ENCODE data around the gene FXYD7.

FXYD7 gene

DNA sequence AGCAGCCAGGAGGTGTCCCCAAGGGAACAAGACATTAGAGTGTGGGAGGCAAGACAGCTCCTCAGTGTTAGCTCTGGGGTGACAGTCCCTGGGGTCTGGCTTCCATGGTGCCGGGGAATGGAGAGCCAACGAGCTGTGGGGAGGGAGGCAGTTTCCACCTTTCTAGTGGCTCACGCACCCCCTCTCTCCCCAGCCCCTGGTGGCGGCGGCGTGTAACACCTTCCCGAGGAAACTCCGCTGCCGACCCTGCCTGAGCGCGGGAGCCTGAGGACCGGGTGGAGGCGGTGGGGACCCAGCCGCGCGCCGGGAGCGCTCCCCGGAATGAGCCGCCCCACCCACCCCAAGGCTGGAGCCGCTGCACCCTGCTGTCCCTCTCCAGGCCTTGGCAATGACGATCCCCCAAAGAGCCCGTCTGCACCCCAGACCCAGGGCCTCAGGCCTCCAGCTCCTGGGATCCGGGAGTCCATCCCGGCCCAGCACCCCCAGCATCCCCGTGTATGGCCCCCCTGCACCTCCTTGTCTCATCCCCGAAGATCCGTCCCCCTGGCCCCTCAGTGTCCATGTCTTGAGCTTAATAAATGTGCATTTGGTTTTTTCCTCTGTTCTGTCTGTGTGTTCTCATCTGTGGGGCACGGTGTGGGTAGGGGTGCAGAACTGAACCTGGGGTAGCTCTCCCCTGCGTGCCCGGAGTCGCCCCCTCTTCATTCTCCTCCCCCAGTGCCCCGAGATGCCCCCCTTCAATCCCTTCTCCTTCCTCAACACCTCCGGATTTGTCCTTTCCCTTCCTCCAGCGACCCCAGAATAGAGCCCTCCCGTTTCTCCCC lies 10.9 kb downstream of the FXYD7 start:
- TF ChIP-seq SNAI2 (CRISPR knock-in tag; IDR thresholded peaks at IDR 0.05): no peak
- TF ChIP-seq, protein P1, sequence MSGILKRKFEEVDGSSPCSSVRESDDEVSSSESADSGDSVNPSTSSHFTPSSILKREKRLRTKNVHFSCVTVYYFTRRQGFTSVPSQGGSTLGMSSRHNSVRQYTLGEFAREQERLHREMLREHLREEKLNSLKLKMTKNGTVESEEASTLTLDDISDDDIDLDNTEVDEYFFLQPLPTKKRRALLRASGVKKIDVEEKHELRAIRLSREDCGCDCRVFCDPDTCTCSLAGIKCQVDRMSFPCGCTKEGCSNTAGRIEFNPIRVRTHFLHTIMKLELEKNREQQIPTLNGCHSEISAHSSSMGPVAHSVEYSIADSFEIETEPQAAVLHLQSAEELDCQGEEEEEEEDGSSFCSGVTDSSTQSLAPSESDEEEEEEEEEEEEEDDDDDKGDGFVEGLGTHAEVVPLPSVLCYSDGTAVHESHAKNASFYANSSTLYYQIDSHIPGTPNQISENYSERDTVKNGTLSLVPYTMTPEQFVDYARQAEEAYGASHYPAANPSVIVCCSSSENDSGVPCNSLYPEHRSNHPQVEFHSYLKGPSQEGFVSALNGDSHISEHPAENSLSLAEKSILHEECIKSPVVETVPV (CRISPR knock-in tag; IDR thresholded peaks at IDR 0.05): no peak
- TF ChIP-seq ESRRG (CRISPR knock-in tag; IDR thresholded peaks at IDR 0.05): no peak
- TF ChIP-seq, protein P2, sequence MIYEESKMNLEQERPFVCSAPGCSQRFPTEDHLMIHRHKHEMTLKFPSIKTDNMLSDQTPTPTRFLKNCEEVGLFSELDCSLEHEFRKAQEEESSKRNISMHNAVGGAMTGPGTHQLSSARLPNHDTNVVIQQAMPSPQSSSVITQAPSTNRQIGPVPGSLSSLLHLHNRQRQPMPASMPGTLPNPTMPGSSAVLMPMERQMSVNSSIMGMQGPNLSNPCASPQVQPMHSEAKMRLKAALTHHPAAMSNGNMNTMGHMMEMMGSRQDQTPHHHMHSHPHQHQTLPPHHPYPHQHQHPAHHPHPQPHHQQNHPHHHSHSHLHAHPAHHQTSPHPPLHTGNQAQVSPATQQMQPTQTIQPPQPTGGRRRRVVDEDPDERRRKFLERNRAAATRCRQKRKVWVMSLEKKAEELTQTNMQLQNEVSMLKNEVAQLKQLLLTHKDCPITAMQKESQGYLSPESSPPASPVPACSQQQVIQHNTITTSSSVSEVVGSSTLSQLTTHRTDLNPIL (CRISPR knock-in tag; IDR thresholded peaks at IDR 0.05; ENCODE audit: low read depth): no peak
- TF ChIP-seq RARB (CRISPR knock-in tag; IDR thresholded peaks at IDR 0.05): no peak
- TF ChIP-seq ZFP30 (CRISPR knock-in tag; IDR thresholded peaks at IDR 0.05): no peak
- TF ChIP-seq, protein P3, sequence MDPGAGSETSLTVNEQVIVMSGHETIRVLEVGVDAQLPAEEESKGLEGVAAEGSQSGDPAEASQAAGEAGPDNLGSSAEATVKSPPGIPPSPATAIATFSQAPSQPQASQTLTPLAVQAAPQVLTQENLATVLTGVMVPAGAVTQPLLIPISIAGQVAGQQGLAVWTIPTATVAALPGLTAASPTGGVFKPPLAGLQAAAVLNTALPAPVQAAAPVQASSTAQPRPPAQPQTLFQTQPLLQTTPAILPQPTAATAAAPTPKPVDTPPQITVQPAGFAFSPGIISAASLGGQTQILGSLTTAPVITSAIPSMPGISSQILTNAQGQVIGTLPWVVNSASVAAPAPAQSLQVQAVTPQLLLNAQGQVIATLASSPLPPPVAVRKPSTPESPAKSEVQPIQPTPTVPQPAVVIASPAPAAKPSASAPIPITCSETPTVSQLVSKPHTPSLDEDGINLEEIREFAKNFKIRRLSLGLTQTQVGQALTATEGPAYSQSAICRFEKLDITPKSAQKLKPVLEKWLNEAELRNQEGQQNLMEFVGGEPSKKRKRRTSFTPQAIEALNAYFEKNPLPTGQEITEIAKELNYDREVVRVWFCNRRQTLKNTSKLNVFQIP (CRISPR knock-in tag; IDR thresholded peaks at IDR 0.05; ENCODE audit: borderline replicate concordance, low read depth): no peak
- TF ChIP-seq ZNF8 (CRISPR knock-in tag; IDR thresholded peaks at IDR 0.05): no peak
- no peak for TF ChIP-seq TCF4 (CRISPR knock-in tag; IDR thresholded peaks at IDR 0.05; ENCODE audit: borderline replicate concordance)
- TF ChIP-seq ZC3H10 (CRISPR knock-in tag; IDR thresholded peaks at IDR 0.05): no peak
- no peak for TF ChIP-seq BACH2 (CRISPR knock-in tag; IDR thresholded peaks at IDR 0.05; ENCODE audit: borderline replicate concordance)
- no peak for TF ChIP-seq TOX (CRISPR knock-in tag; IDR thresholded peaks at IDR 0.05; ENCODE audit: borderline replicate concordance)
- peak; percentile 78 for ATAC-seq

DNA sequence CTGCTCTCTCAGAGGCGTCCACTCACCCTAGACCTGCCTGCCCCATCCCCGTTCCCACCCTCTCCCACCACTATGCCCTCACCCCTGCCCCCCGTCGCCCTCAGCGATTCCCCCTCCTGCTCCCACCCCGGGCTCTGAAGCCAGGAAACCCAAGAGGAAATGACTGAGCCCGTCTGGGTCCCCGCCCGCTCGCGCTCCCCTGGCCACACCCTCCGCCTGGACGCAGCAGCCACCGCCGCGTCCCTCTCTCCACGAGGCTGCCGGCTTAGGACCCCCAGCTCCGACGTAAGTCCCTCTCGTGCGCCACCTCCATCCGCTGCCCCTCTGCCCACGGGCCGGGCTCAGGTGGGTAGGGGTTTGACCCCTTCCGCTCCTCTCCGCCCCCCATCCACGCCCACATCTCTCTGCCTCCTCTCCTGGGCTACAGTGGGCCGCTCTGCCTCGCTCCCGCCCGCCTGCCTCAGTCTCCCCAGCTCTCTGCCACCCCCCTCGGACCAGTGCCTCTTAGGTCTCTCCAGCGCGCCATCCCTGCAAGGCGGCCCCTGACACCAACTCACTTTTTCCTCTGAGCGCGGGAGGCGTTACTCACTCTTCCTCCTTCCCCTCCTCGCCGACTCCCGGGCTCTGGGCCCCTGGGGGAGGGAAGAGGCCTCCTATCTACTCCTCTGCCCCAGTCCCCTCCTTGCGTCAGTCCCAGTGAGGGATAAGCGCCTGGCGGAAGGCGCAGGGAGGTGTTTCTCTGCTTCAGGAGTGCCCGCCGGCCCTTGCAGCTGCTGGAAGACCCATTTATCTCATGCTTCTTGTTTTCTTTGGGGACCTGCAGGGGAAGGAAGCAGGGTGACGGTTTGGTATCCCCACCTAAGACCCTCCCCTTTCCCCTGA lies 11.7 kb downstream of the FXYD7 start, which contains the start of gene FXYD5:
Gene FXYD5 (plus strand): TSS at position 211 of the 882 bp plus-strand sequence. CDS start 816 bp downstream, outside the sequence.
- peak; percentile 82 for ATAC-seq
- TF ChIP-seq PATZ1 (CRISPR knock-in tag; IDR thresholded peaks at IDR 0.05; ENCODE audit: borderline replicate concordance) (no peak), GLIS3 (CRISPR knock-in tag; IDR thresholded peaks at IDR 0.05) (no peak), ARNTL (CRISPR knock-in tag; IDR thresholded peaks at IDR 0.05; ENCODE audit: borderline replicate concordance, low read depth) (no peak)
- TF ChIP-seq, protein P1 (CRISPR knock-in tag; IDR thresholded peaks at IDR 0.05): no peak

GRCh38 chr19:35155441-35155840 lies 12.4 kb downstream of the FXYD7 start:
- ATAC-seq: peak; percentile 3; the same call in 2 of the 3 replicates
- TF ChIP-seq ARNTL (CRISPR knock-in tag; IDR thresholded peaks at IDR 0.05; ENCODE audit: borderline replicate concordance, low read depth) (no peak), ZC3H10 (CRISPR knock-in tag; IDR thresholded peaks at IDR 0.05) (no peak), OSR1 (CRISPR knock-in tag; IDR thresholded peaks at IDR 0.05) (no peak), SNAI2 (CRISPR knock-in tag; IDR thresholded peaks at IDR 0.05) (no peak), ISL1 (CRISPR knock-in tag; IDR thresholded peaks at IDR 0.05) (no peak), RARB (CRISPR knock-in tag; IDR thresholded peaks at IDR 0.05) (no peak), BACH2 (CRISPR knock-in tag; IDR thresholded peaks at IDR 0.05; ENCODE audit: borderline replicate concordance) (no peak), TOX (CRISPR knock-in tag; IDR thresholded peaks at IDR 0.05; ENCODE audit: borderline replicate concordance) (no peak), ZNF565 (CRISPR knock-in tag; conservative IDR thresholded peaks at IDR 0.05; ENCODE audit: low read depth) (no peak), TCF4 (CRISPR knock-in tag; IDR thresholded peaks at IDR 0.05; ENCODE audit: borderline replicate concordance) (no peak), ZNF70 (CRISPR knock-in tag; IDR thresholded peaks at IDR 0.05) (no peak), CSDC2 (CRISPR knock-in tag; IDR thresholded peaks at IDR 0.05) (no peak), ESRRG (CRISPR knock-in tag; IDR thresholded peaks at IDR 0.05) (no peak)
- TF ChIP-seq, protein P4, sequence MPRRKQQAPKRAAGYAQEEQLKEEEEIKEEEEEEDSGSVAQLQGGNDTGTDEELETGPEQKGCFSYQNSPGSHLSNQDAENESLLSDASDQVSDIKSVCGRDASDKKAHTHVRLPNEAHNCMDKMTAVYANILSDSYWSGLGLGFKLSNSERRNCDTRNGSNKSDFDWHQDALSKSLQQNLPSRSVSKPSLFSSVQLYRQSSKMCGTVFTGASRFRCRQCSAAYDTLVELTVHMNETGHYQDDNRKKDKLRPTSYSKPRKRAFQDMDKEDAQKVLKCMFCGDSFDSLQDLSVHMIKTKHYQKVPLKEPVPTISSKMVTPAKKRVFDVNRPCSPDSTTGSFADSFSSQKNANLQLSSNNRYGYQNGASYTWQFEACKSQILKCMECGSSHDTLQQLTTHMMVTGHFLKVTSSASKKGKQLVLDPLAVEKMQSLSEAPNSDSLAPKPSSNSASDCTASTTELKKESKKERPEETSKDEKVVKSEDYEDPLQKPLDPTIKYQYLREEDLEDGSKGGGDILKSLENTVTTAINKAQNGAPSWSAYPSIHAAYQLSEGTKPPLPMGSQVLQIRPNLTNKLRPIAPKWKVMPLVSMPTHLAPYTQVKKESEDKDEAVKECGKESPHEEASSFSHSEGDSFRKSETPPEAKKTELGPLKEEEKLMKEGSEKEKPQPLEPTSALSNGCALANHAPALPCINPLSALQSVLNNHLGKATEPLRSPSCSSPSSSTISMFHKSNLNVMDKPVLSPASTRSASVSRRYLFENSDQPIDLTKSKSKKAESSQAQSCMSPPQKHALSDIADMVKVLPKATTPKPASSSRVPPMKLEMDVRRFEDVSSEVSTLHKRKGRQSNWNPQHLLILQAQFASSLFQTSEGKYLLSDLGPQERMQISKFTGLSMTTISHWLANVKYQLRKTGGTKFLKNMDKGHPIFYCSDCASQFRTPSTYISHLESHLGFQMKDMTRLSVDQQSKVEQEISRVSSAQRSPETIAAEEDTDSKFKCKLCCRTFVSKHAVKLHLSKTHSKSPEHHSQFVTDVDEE (CRISPR knock-in tag; IDR thresholded peaks at IDR 0.05): no peak
- TF ChIP-seq, protein P1 (CRISPR knock-in tag; IDR thresholded peaks at IDR 0.05): no peak
